ENCODE results near the gene ANO2. TPM values are rescaled to one million over a fixed set of nuclear protein-coding genes. Genes with fewer than 3 reads are reported as not detected.

The ANO2 gene
- total RNA-seq, 1 donor from 2014 or later: 8.7 TPM

DNA sequence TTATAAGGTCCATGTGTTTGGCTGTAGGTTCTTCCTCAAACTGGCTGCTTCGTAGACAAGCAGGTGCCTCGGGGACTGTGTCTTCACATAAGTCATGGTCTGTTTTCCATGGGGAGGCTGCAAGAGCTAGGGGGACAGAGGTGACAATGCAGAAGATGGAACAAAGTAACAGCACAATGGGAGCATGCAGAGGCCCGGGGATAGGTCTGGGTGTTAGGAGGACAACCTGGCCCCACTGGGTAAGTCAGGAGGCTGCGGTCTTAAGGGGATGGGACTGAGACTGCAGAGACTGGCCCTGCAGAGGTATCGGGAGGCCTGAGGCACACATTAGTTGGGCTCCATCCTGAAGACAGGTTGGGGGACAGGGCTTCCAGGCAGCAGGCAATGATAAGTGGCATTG lies 424.2 kb downstream of the ANO2 start:
- no peak for DNase-seq (ENCODE audit: low spot score)

- no peak for DNase-seq (ENCODE audit: low spot score)
These were observed 425.0 kb downstream of the ANO2 start for GRCh38 chr12:5520037-5520436.

DNA sequence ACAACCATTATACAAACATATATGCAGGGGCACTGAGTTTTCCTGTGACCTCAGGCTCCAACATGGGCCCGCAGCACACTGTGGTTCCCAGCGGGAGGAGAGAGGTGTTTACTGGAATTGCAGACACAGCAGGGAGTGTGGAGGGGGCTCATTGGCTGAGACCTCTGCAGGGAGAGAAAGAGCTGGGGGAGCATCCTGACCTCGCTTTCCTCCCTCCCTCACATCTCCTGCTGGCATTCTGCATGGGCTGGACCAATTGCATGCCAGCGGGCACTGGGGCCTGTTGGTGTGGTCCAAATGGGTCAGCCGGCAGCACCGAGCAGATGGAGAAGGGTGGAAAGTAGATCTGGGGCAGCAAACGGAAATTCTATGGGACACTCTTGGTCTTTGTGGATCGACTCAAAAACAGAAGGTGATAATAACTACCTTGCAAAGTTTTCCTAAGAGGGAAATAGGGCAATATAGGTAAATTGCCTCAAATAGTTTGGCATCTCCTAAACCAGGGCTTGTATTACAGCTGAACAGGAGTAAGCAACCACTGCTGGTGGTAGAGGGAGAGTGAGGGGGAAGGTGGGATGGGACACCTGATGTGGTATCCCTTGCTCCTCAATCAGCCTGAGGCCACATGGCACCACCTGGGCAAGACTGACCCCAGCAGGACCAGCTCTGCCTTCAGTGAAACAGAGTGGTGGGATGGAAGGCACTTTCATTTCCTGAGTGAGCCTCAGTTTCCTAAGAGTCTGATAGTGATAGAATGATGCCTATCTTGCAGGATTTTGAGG lies 426.3 kb downstream of the ANO2 start:
- DNase-seq (ENCODE audit: low spot score): no peak

GRCh38 chr12:5516371-5517241 lies 428.5 kb downstream of the ANO2 start:
- DNase-seq (ENCODE audit: low spot score): no peak

GRCh38 chr12:5515458-5515857 lies 429.6 kb downstream of the ANO2 start:
- no peak for DNase-seq (ENCODE audit: low spot score)

- no peak for DNase-seq (ENCODE audit: low spot score)
These were observed 430.5 kb downstream of the ANO2 start for GRCh38 chr12:5514545-5514944.

- no peak for DNase-seq (ENCODE audit: low spot score)
These were observed 431.0 kb downstream of the ANO2 start for GRCh38 chr12:5514016-5514415.

DNA sequence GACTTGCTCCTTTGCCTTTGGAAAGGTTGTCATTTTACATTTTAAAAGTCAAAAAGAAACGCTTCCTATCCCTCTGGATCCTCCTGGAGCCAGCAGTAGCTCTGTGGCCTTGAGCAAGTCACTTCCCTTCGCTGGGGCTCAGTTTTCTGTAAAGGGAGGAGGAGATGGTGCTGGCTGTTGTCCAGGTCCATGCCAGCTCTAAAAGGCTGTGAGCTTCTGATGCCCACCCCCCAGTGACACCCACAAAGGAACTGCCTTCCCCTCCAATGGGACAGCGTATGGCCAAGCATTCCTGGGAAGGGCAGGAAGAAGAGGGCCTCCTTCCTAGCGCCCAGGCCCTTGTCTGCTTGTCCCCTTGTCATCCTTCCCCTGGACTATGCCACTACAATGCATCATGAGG lies 431.7 kb downstream of the ANO2 start:
- DNase-seq (ENCODE audit: low spot score): no peak

Other genes starting within 250 kb of the ANO2 start
- 99.9 TPM for gene VWF, start 179.4 kb upstream of the ANO2 start, total RNA-seq (ENCODE audit: insufficient read depth, low replicate concordance)

Measured in umbilical cord (tissue), 2 donors.